GM12878 (cell line): ENCODE measurements around the gene FRMD3. TPM values are rescaled to one million over a fixed set of nuclear protein-coding genes. Genes with fewer than 3 reads are reported as not detected.

ENCODE experiments used
- ATAC-seq: fragments of 200-7000 bp; cut with Tn5 transposase; 3 replicates; pipeline ENCODE4 v1.9.1; 2020; ENCODE audit warnings: mild to moderate bottlenecking, moderate library complexity
- BruUV-seq: library from RNA; stranded (reverse); fragments of 400-500 nt; replicated peaks from 2 replicates; lab custom pipeline; 2021; lab: Mats Ljungman, UMichigan
- CTCF ChIA-PET: fragments of 300-600 bp; sonication (Branson Sonifier 250); formaldehyde crosslinking; extraction: SDS; loops from one replicate; lab custom pipeline; 2021; ENCODE audit warnings: inconsistent platforms; lab: Yijun Ruan, JAX
- POLR2A ChIA-PET: fragments of 350-600 bp; formaldehyde crosslinking; extraction: SDS; loops from one replicate; lab custom pipeline; 2021; ENCODE audit warnings: inconsistent platforms; lab: Charles Lee
- RAD21 ChIA-PET: fragments of 300-600 bp; sonication (Branson Sonifier 250); formaldehyde crosslinking; loops from one replicate; lab custom pipeline; 2023; ENCODE audit warnings: antibody characterized with exemption; ENCODE audit not compliant: unreplicated experiment; lab: Charles Lee
- SMC1A ChIA-PET: fragments of 300-600 bp; sonication (Branson Sonifier 250); formaldehyde crosslinking; loops from one replicate; lab custom pipeline; 2023; ENCODE audit not compliant: unreplicated experiment, uncharacterized antibody; lab: Charles Lee
- DNase-seq: peaks from one replicate; pipeline ENCODE4 v3.0.0-alpha.2; 2011; ENCODE audit warnings: low read depth, low spot score
- FAIRE-seq: peaks from 3 replicates; lab custom pipeline; 2011; peaks lifted over from hg19 to GRCh38; lab: Jason Lieb, UNC
- H2AFZ ChIP-seq: 2 replicates; pipeline ENCODE4 v1.6.0; 2011; ENCODE audit warnings: low read depth, low read length, control low read depth; ENCODE audit not compliant: control insufficient read depth
- H3K27ac ChIP-seq: 2 replicates; pipeline ENCODE4 v1.5.1; 2011; ENCODE audit warnings: control low read depth; ENCODE audit not compliant: control insufficient read depth, insufficient read depth
- H3K27me3 ChIP-seq, 2 experiments: replicated peaks in 1 of 2; 2 replicates each; pipeline versions ENCODE4 v1.6.0 to v1.6.1; 2011; ENCODE audit warnings: low read length in 1 of 2; ENCODE audit not compliant: control insufficient read depth in 2 of 2, insufficient read depth in 2 of 2
- H3K36me3 ChIP-seq, 2 experiments: 2 replicates each; pipeline ENCODE4 v1.5.1; 2011; ENCODE audit warnings: low read length in 1 of 2; ENCODE audit not compliant: control insufficient read depth in 2 of 2, insufficient read depth in 2 of 2
- H3K4me1 ChIP-seq: 2 replicates; pipeline ENCODE4 v1.6.1; 2011; ENCODE audit warnings: mild to moderate bottlenecking, low read length, moderate library complexity, mixed read lengths; ENCODE audit not compliant: control insufficient read depth, insufficient read depth
- H3K4me2 ChIP-seq: 2 replicates; pipeline ENCODE4 v1.6.0; 2011; ENCODE audit warnings: control low read depth; ENCODE audit not compliant: control insufficient read depth, insufficient read depth
- H3K4me3 ChIP-seq: fragments of 200-600 bp; sonication (generic); 2 replicates; pipeline ENCODE4 v1.5.1; 2016
- H3K79me2 ChIP-seq: 2 replicates; pipeline ENCODE4 v1.6.0; 2011; ENCODE audit warnings: low read length; ENCODE audit not compliant: control insufficient read depth, insufficient read depth
- H3K9ac ChIP-seq: 2 replicates; pipeline ENCODE4 v1.8.0; 2011; ENCODE audit warnings: low read length, control low read depth, mixed read lengths; ENCODE audit not compliant: control insufficient read depth, insufficient read depth
- H3K9me3 ChIP-seq: replicated peaks from 3 replicates; pipeline ENCODE4 v1.5.1; 2011; ENCODE audit warnings: mild to moderate bottlenecking, low read length; ENCODE audit not compliant: control insufficient read depth, insufficient read depth
- H4K20me1 ChIP-seq: 2 replicates; pipeline ENCODE4 v1.6.0; 2011; ENCODE audit not compliant: control insufficient read depth, insufficient read depth
- BCL11A ChIP-seq: IDR thresholded peaks from 2 replicates; pipeline ENCODE4 v1.6.1; 2011; ENCODE audit warnings: low read depth, low read length
- CBFB ChIP-seq: IDR thresholded peaks from 2 replicates; pipeline ENCODE4 v1.6.1; 2016; ENCODE audit warnings: antibody characterized with exemption, low read depth
- CHD1 ChIP-seq: IDR thresholded peaks from 2 replicates; pipeline ENCODE4 v1.6.1; 2012; ENCODE audit warnings: low read depth, low read length, improper control_type of control experiment
- EGR1 ChIP-seq, 2 experiments: IDR thresholded peaks; 1 replicate in 1 of 2; 2 replicates in 1 of 2; pipeline ENCODE4 v1.6.1; 2011 to 2012; ENCODE audit warnings: low read depth in 2 of 2, low read length in 2 of 2, borderline replicate concordance in 1 of 2, mild to moderate bottlenecking in 1 of 2, moderate library complexity in 1 of 2
- ESRRA ChIP-seq: IDR thresholded peaks from 2 replicates; pipeline ENCODE4 v1.6.1; 2012; ENCODE audit warnings: mild to moderate bottlenecking, low read length, improper control_type of control experiment
- FOXM1 ChIP-seq: IDR thresholded peaks from 2 replicates; pipeline ENCODE4 v1.6.1; 2012; ENCODE audit warnings: low read depth, mild to moderate bottlenecking, inconsistent platforms, low read length, moderate library complexity
- IRF5 ChIP-seq: fragments of 450-650 bp; IDR thresholded peaks from 2 replicates; pipeline ENCODE4 v1.6.1; 2017; ENCODE audit warnings: borderline replicate concordance
- KLF5 ChIP-seq: fragments of 450-650 bp; IDR thresholded peaks from 2 replicates; pipeline ENCODE4 v1.6.1; 2014; ENCODE audit warnings: mild to moderate bottlenecking; ENCODE audit not compliant: partially characterized antibody
- MAX ChIP-seq: IDR thresholded peaks from 2 replicates; pipeline ENCODE4 v1.6.1; 2012; ENCODE audit warnings: low read depth, low read length, improper control_type of control experiment
- MYC ChIP-seq: IDR thresholded peaks from 2 replicates; pipeline ENCODE4 v1.6.1; 2011; ENCODE audit warnings: mild to moderate bottlenecking, low read length, moderate library complexity, inconsistent platforms; ENCODE audit not compliant: insufficient read depth, insufficient replicate concordance, insufficient read length, severe bottlenecking
- PML ChIP-seq: IDR thresholded peaks from 2 replicates; pipeline ENCODE4 v1.6.1; 2012; ENCODE audit warnings: low read length, inconsistent platforms
- RB1 ChIP-seq: fragments of 450-650 bp; formaldehyde crosslinking; IDR thresholded peaks from 2 replicates; pipeline ENCODE4 v1.6.1; 2017; ENCODE audit warnings: mild to moderate bottlenecking, borderline replicate concordance
- SMAD1 ChIP-seq: fragments of 450-650 bp; IDR thresholded peaks from 2 replicates; pipeline ENCODE4 v1.6.1; 2018; ENCODE audit warnings: mild to moderate bottlenecking, low read depth; ENCODE audit not compliant: partially characterized antibody
- SREBF1 ChIP-seq: IDR thresholded peaks from 2 replicates; pipeline ENCODE4 v1.6.1; 2012; ENCODE audit warnings: mild to moderate bottlenecking, low read length
- ZBED1 ChIP-seq: IDR thresholded peaks from 2 replicates; pipeline ENCODE4 v1.6.1; 2016; ENCODE audit warnings: borderline replicate concordance
- ZBTB33 ChIP-seq: fragments of 450-650 bp; IDR thresholded peaks from 2 replicates; pipeline ENCODE4 v1.6.1; 2017; ENCODE audit warnings: mild to moderate bottlenecking
- ZBTB4 ChIP-seq: fragments of 450-650 bp; formaldehyde crosslinking; IDR thresholded peaks from 2 replicates; pipeline ENCODE4 v1.4.0; 2022; ENCODE audit warnings: mild to moderate bottlenecking, moderate library complexity
- WGBS: methylation state at CpG from one replicate; pipeline ENCODE4 v1.1.6; 2016; ENCODE audit warnings: low lambda C conversion rate; ENCODE audit not compliant: insufficient replicate concordance, insufficient coverage; ENCODE audit errors: missing lambda C conversion rate; 5-methylcytosine and 5-hydroxymethylcytosine counted together
- in situ Hi-C: fragments of 300-500 bp; cut with MboI; formaldehyde crosslinking; loops from 9 replicates; pipeline ENCODE4 v1.14.3; 2018; ENCODE audit warnings: mixed read lengths
- intact Hi-C: fragments of 100-400 bp; cut with micrococcal nuclease; formaldehyde crosslinking; loops from one replicate; pipeline ENCODE4 v1.14.2; 2022; ENCODE audit not compliant: unreplicated experiment
- polyA plus RNA-seq, 11 experiments: library from polyadenylated mRNA; depleted of rRNA in 4 of 11; unstranded in 6 of 11; stranded (reverse) in 5 of 11; fragments of >200 nt; fragmentation: Nextera tagmentation in 4 of 11; fragmentation: Illumina TruSeq in 1 of 11; extraction: Ambion mirVana in 4 of 11; extraction: Trizol in 1 of 11; gene quantifications; 1 replicate in 1 of 11; 2 replicates in 10 of 11; pipeline versions ENCODE4 v1.2.1 to v1.2.3, GENCODE V29; 2011 to 2016; ENCODE audit warnings: inconsistent platforms in 2 of 11, missing spikeins in 2 of 11, low read depth in 1 of 11
- total RNA-seq, 4 experiments: library from RNA; depleted of rRNA in 3 of 4; stranded (reverse); fragments of >200 nt in 3 of 4; fragmentation: Illumina TruSeq in 1 of 4; extraction: Trizol in 1 of 4; gene quantifications; 2 replicates each; pipeline versions ENCODE4 v1.2.1 to v1.2.3, GENCODE V29; 2013 to 2021

FRMD3 gene
- total and polyA plus RNA-seq, 10 of the 15 experiments (the other 5 are each of a cell fraction or from before 2014, with no cell fraction given), result 0.04 to 0.68 (median 0.21) TPM; not detected in 1

- BruUV-seq, result no TSS peak
- H3K9me3 ChIP-seq, result no peaks in the 10 kb centered on the region
- 12% methylated on average over 4 of the region's 4 CpGs for WGBS
- intact Hi-C loops, result no loop called here
- no peaks in the 10 kb centered on the region for H3K27me3 ChIP-seq
- no peaks in the 10 kb centered on the region for H3K4me1 ChIP-seq
- in situ Hi-C loops, result no loop called here
- no peak overlapping the region for H2AFZ ChIP-seq
- ChIA-PET CTCF (interaction anchor here (1.0 to 1.2 kb wide), 4 partner anchors 14 to 278 kb away, joined by 3 read pairs; no protein-coding TSS in a partner anchor), SMC1A (no interaction called here), RAD21 (no interaction called here), POLR2A (no interaction called here)
- no peak overlapping the region for H3K4me3 ChIP-seq
- DNase-seq (no peak), ATAC-seq (no peak), FAIRE-seq (no peak)
- no peaks in the 10 kb centered on the region for H3K36me3 ChIP-seq
- no peaks in the 10 kb centered on the region for H4K20me1 ChIP-seq
- H3K4me2 ChIP-seq, result no peak overlapping the region
- H3K9ac ChIP-seq, result no peak overlapping the region
- TF ChIP-seq CHD1 (no peak), FOXM1 (no peak), IRF5 (no peak), KLF5 (no peak), SREBF1 (no peak), BCL11A (no peak), RB1 (no peak), SMAD1 (no peak), MAX (no peak), ZBTB33 (no peak), CBFB (no peak), EGR1 (IDR thresholded peaks at IDR 0.05; ENCODE audit: borderline replicate concordance in 1 of 2, low read depth in 2 of 2, low read length in 2 of 2) (no peak), MYC (no peak), PML (no peak), ZBED1 (no peak), ZBTB4 (CRISPR knock-in tag) (no peak), ESRRA (no peak)
- no peak overlapping the region for H3K27ac ChIP-seq
- H3K79me2 ChIP-seq, result no peaks in the 10 kb centered on the region
Measured at GRCh38 chr9:83419961-83420360, 118.2 kb downstream of the FRMD3 start.
